ENCODE data around the gene UBE2E1.

The UBE2E1 gene

GRCh38 chr3:23820888-23821287 is 15.1 kb downstream of the UBE2E1 start:
- no peaks in the 10 kb centered on the region for H3K27me3 Mint-ChIP-seq
- no peak overlapping the region for H3K4me3 Mint-ChIP-seq
- no peak overlapping the region for H3K27ac Mint-ChIP-seq
- ATAC-seq (replicated peaks) (no peak), DNase-seq (no peak)
- H3K4me1 Mint-ChIP-seq: peaks cover 49 to 70% of the 10 kb centered on the region in 2 donors
- peaks cover 19 to 36% of the 10 kb centered on the region in 2 donors for H3K36me3 Mint-ChIP-seq
- peaks cover 0 to 2% of the 10 kb centered on the region in 2 donors for H3K9me3 Mint-ChIP-seq

- Mint-ChIP-seq H3K4me3 (no peak overlapping the region), H3K9me3 (peaks cover 0 to 2% of the 10 kb centered on the region in 2 donors), H3K4me1 (peaks cover 55 to 79% of the 10 kb centered on the region in 2 donors), H3K27me3 (no peaks in the 10 kb centered on the region), H3K36me3 (peaks cover 19 to 39% of the 10 kb centered on the region in 2 donors), H3K27ac (no peak overlapping the region)
- ATAC-seq (replicated peaks) (no peak), DNase-seq (no peak)
Observed at GRCh38 chr3:23821858-23822257, 16.1 kb downstream of the UBE2E1 start.

DNA sequence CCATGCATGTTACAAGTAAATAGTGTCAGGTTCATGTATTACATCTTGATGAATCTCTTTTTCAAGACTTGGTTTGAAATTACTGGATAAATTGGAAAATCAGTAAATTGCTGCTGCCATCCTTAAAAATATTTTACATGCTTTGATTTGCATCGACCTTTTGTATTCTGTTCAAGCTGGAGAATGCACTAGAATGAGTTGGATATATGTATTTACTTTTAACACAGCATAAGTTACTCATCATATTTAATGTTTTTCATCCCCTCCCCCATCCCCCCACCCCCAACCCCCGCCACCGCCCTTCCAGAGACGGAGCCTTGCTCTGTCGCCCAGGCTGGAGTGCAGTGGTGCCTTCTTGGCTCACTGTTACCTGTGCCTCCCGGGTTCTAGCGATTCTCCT is 16.8 kb downstream of the UBE2E1 start:
- peaks cover 53 to 76% of the 10 kb centered on the region in 2 donors for H3K4me1 Mint-ChIP-seq

GRCh38 chr3:23823620-23824019 is 17.9 kb downstream of the UBE2E1 start:
- DNase-seq (no peak), ATAC-seq (replicated peaks) (no peak)
- H3K27me3 Mint-ChIP-seq: no peaks in the 10 kb centered on the region
- H3K27ac Mint-ChIP-seq: no peak overlapping the region
- no peak overlapping the region for H3K4me3 Mint-ChIP-seq
- H3K4me1 Mint-ChIP-seq: peaks cover 47 to 74% of the 10 kb centered on the region in 2 donors
- H3K36me3 Mint-ChIP-seq: peaks cover 13 to 31% of the 10 kb centered on the region in 2 donors
- H3K9me3 Mint-ChIP-seq: peaks cover 0 to 2% of the 10 kb centered on the region in 2 donors

More for the DNA sequence above, 16.8 kb downstream of the UBE2E1 start:
- peaks cover 19 to 37% of the 10 kb centered on the region in 2 donors for H3K36me3 Mint-ChIP-seq
- no peak for DNase-seq
- H3K27me3 Mint-ChIP-seq: no peaks in the 10 kb centered on the region
- H3K27ac Mint-ChIP-seq: no peak overlapping the region
- H3K4me3 Mint-ChIP-seq: no peak overlapping the region
- H3K9me3 Mint-ChIP-seq: peaks cover 0 to 2% of the 10 kb centered on the region in 2 donors
- ATAC-seq (replicated peaks): no peak

DNA sequence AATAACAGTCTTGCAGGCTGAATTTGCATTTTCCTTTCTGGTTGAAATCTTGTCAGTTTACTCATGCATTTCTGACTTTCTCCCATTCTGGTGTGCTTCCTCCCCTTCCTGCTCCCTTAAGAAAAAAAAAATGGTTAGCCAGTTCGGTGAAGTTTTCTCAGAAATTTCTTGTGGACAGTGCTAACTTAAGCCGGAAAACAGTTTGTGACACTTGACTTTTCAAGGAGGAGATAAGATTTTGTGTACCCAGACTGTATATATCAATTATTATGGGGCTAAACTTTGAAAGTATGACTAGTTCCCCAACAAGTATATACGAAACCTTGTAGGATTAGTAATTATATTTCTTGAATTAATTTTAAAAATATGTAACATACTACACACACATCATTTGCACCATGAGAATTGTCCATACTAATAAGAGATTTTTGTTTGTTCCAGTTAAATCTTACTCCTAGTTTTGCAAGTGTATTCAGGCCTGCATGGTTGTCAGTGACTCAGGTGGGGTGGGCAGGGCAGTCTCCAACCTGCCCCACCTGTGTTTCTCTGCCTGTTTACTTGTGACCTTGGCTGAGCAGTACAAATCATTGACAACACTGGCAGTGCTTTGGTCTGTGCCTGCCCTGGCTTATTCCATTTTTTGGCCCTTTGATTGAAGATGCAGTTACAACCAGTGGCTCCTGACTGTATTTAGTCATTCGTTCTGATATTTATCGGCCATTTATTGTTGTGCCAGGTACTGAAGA is 19.1 kb downstream of the UBE2E1 start:
- ATAC-seq (replicated peaks) (no peak), DNase-seq (no peak)
- H3K9me3 Mint-ChIP-seq: peaks cover 0 to 2% of the 10 kb centered on the region in 2 donors
- H3K36me3 Mint-ChIP-seq: peaks cover 14 to 31% of the 10 kb centered on the region in 2 donors
- H3K4me1 Mint-ChIP-seq: peaks cover 52 to 79% of the 10 kb centered on the region in 2 donors
- H3K27ac Mint-ChIP-seq: no peak overlapping the region
- H3K27me3 Mint-ChIP-seq: no peaks in the 10 kb centered on the region
- no peak overlapping the region for H3K4me3 Mint-ChIP-seq

GRCh38 chr3:23825802-23826201 is 20.0 kb downstream of the UBE2E1 start:
- ATAC-seq (replicated peaks) (no peak), DNase-seq (no peak)
- H3K9me3 Mint-ChIP-seq: peaks cover 0 to 2% of the 10 kb centered on the region in 2 donors
- H3K27me3 Mint-ChIP-seq: no peaks in the 10 kb centered on the region
- H3K4me1 Mint-ChIP-seq: peaks cover 55 to 81% of the 10 kb centered on the region in 2 donors
- no peak overlapping the region for H3K4me3 Mint-ChIP-seq
- peaks cover 14 to 30% of the 10 kb centered on the region in 2 donors for H3K36me3 Mint-ChIP-seq
- no peak overlapping the region for H3K27ac Mint-ChIP-seq

DNA sequence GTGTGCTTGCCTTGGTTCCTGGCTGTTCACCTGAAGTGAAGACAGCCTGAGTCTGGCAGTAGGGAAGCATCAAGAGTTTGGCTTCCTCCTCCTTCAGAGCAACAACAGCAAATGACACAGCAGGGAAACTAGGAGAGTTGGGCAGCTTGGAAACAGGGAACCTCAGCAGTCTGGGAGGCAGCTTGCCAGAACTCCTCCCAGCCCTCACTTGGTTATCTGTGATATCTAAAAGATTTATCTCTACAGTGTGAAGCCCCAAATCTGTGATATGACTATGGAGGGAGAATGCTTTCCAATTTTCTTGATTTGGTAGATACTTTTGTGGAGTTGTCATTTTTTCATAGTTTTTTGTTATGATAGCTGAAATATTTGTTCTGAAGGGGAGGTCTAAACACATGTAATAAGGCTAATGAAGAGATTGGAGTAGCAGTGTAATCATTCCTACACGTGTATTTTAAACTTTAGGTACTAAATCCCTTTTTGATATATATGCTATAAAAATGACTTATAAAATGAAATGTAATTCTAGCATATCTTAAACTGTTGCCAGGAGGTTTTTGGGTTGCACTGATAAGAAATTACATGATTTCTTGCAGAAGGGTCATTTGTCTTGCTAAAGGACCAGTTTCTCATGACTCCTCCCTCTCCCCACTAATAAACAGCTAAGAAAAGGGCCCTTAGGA is 20.8 kb downstream of the UBE2E1 start:
- Mint-ChIP-seq H3K9me3 (peaks cover 0 to 2% of the 10 kb centered on the region in 2 donors), H3K27ac (no peak overlapping the region), H3K4me1 (peaks cover 50 to 81% of the 10 kb centered on the region in 2 donors), H3K4me3 (no peak overlapping the region), H3K27me3 (no peaks in the 10 kb centered on the region), H3K36me3 (peaks cover 14 to 23% of the 10 kb centered on the region in 2 donors)
- DNase-seq: no peak
- no peak for ATAC-seq (replicated peaks)

DNA sequence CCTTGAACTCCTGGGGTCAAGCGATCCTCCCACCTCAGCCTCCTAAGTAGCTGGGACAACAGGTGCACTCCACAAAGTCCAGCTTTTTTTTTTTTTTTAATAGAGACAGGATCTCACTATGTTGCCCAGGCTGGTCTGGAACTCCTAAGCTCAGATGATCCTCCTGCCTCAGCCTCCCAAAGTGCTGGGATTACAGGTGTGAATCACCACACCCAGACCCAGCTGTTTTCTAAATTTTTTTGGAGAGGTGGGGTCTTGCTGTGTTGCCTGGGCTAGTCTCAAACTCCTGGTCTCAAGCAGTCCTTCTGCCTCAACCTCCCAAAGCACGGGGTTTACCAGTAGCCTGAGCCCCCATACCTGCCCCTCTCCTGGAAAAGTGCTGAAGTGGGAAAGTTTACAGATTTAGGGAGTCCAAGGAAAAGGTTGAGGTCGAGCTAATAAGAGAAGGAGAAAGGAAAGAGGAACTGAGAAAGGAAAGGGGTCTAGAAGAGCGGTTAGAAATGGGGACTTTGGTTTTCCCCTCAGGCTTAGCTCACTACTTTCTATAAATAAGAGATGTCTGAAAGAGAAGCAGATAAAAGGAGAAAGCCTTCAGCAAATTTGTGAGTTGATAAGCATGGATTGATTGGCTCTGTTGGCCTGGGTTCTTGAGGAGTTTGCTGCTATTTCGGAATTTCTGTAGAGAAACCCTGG is 23.6 kb downstream of the UBE2E1 start:
- peak overlapping the region; percentile 3 for H3K27ac Mint-ChIP-seq
- H3K9me3 Mint-ChIP-seq: peaks cover 0 to 2% of the 10 kb centered on the region in 2 donors
- H3K27me3 Mint-ChIP-seq: no peaks in the 10 kb centered on the region
- DNase-seq (no peak), ATAC-seq (replicated peaks) (peak; percentile 86)
- peaks cover 44 to 76% of the 10 kb centered on the region in 2 donors for H3K4me1 Mint-ChIP-seq
- peak overlapping the region in 1 of 2 donors; percentile 33 for H3K4me3 Mint-ChIP-seq
- peaks cover 7 to 19% of the 10 kb centered on the region in 2 donors for H3K36me3 Mint-ChIP-seq

GRCh38 chr3:23830869-23831484 is 25.2 kb downstream of the UBE2E1 start:
- Mint-ChIP-seq H3K9me3 (no peaks in the 10 kb centered on the region), H3K27ac (peak overlapping the region; percentile 31), H3K36me3 (peaks cover 3 to 12% of the 10 kb centered on the region in 2 donors), H3K4me3 (peak overlapping the region in 1 of 2 donors; percentile 14), H3K27me3 (no peaks in the 10 kb centered on the region), H3K4me1 (peaks cover 36 to 71% of the 10 kb centered on the region in 2 donors)
- peak; percentile 81 to 82 for ATAC-seq (replicated peaks)
- DNase-seq: no peak

DNA sequence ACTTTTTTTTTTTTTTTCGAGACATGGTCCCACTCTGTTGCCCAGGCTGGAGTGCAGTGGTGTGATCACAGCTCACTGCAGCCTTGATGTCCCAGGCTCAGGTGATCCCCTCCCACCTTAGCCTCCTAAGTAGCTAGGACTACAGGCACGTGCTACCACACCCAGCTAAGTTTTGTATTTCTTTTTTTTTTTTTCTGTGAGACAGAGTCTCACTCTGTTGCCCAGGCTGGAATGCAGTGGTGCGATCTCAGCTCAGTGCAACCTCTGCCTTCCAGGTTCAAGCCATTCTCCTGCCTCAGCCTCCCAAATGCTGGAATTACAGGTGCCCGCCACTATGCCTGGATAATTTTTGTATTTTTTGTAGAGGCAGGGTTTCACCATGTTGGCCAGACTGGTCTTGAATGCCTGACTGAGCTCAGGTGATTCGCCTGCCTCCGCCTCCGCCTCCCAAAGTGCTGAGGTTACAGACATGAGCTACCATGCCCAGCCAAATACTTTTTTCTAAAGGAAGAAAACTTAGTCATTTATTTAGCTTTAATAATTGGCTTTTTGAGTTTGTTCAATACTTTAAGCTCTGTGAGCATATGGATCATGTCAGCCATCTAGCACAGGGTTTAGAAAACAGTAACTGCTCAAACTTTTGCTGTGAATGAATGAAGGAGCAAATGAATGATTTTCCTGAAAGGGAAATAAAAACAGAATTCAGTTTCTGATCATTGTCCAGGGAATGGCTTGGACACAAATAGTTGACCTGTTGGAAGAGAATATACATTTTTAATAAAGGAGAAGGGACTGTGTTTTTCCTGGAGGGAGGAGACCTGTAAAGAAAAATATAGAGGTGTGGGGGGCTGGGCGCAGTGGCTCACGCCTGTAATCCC is 26.0 kb downstream of the UBE2E1 start:
- H3K27ac Mint-ChIP-seq: peak overlapping the region; percentile 42
- H3K4me1 Mint-ChIP-seq: peaks cover 36 to 71% of the 10 kb centered on the region in 2 donors
- H3K9me3 Mint-ChIP-seq: no peaks in the 10 kb centered on the region
- H3K36me3 Mint-ChIP-seq: peaks cover 1 to 8% of the 10 kb centered on the region in 2 donors
- DNase-seq (no peak), ATAC-seq (replicated peaks) (peak in 1 of 2 donors; percentile 2)
- H3K4me3 Mint-ChIP-seq: peak overlapping the region; percentile 22 to 25
- H3K27me3 Mint-ChIP-seq: no peaks in the 10 kb centered on the region

GRCh38 chr3:23832523-23832922 is 26.8 kb downstream of the UBE2E1 start:
- no peak for ATAC-seq (replicated peaks)
- Mint-ChIP-seq H3K36me3 (peaks cover 1 to 8% of the 10 kb centered on the region in 2 donors), H3K9me3 (no peaks in the 10 kb centered on the region), H3K4me1 (peaks cover 42 to 78% of the 10 kb centered on the region in 2 donors), H3K4me3 (no peak overlapping the region), H3K27ac (no peak overlapping the region), H3K27me3 (no peaks in the 10 kb centered on the region)
- no peak for DNase-seq

- ATAC-seq (replicated peaks) (no peak), DNase-seq (no peak)
Observed at GRCh38 chr3:23834082-23834870, 28.5 kb downstream of the UBE2E1 start.

More at GRCh38 chr3:23834082-23834870, 28.5 kb downstream of the UBE2E1 start:
- Mint-ChIP-seq H3K9me3 (no peaks in the 10 kb centered on the region), H3K4me3 (no peak overlapping the region), H3K36me3 (peaks cover 0 to 5% of the 10 kb centered on the region in 2 donors), H3K27me3 (no peaks in the 10 kb centered on the region), H3K4me1 (peaks cover 41 to 68% of the 10 kb centered on the region in 2 donors), H3K27ac (no peak overlapping the region)

Data from stimulated activated naive B cell treated with anti-CD40 and anti-IgM and Interleukin-4, amounts not matched to agents 10 μg/mL and 1 μg/mL and 100 μg/mL, for 72 hours (primary cell).